Fibroblast of skin of left quadriceps (primary cell): ENCODE results near the gene ZFPM1.
"Not testable (repeated sequence)": the region's sequence is repeated elsewhere in the genome, so short reads cannot be mapped to it uniquely, and the experiment has no call there.

ENCODE experiments used
- DNase-seq, 2 experiments: peaks; one replicate each; pipeline ENCODE4 v3.0.0-alpha.2; 2013; ENCODE audit warnings: low read depth in 2 of 2

ZFPM1 gene

DNA sequence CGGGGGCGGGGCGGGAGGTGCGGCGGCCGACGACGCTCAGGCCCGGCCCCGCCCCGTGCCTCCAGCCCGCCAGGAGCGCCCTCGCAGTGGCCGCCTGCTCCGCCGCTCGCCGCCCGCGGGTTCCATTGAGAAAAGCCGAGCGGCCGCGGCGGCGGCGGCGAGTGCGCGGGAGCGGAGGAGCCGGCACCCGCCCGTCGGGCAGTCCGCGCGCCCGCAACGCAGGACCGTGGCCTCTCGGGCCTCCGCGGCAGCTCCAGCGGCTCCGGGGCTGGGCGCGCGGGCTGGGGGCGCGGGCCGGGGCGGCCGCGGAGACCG, at the start of gene ZFPM1:
ZFPM1 (plus strand) TSS at position 64 of the 315 bp plus-strand sequence. CDS start 359 bp downstream, outside the sequence.
- DNase-seq, result no peak

DNA sequence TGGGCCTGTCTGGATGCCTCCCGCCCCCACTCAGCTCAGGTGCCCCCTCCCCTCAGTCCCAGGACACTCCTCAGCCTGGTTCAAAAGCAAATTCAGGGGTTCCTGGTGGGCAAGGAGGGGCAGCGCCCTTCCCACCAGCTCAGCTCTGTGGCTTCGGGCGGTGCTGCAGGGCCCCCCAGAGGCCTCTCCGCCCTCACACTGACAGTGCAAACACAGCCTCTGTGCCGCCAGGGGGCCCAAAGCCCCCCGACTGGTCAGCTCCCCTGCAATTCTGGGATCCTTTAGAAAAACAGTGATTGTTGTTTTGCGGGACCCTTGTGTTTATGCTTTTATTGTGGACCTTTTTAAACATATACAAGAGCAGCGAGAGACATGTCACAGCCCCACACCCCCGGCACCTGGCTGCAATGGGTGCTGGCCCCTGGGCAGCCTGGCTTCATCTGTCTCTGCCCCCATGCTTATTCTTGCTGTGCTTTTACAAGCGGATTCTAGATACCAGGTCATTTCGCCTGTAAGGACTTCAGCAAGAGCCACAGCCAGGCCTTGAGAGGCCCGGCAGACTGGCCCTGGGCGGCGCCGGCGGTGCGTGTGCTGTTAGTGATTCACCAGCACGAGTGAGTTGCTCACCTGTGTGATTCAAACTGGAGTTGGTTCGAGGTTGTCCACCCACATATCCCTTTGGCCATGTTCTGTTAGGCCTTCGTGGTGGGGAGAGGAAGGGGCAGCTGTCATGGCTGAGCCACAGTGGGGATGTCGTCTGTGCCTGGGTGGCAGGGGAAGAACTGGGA, 49.1 kb upstream of the ZFPM1 start:
- DNase-seq, result no peak

DNA sequence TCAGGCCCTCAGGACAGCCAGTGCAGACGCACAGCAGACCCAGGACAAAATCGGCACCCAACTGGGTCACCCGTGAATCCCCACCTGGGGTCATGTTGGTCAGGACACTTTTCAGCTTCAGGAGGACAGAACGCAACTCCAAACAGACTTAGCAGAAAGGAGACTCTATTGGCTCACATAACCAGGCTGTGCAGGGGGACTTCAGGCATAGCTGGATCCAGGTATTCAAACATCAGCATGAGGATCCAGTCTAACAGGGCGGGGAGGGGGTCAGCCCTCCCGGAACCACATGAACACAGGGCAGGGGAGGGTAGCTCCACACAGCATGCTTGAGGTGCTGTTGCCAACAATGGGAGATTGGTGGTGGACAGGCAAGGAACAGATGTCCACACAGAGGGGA, 48.3 kb upstream of the ZFPM1 start:
- DNase-seq, result no peak

DNA sequence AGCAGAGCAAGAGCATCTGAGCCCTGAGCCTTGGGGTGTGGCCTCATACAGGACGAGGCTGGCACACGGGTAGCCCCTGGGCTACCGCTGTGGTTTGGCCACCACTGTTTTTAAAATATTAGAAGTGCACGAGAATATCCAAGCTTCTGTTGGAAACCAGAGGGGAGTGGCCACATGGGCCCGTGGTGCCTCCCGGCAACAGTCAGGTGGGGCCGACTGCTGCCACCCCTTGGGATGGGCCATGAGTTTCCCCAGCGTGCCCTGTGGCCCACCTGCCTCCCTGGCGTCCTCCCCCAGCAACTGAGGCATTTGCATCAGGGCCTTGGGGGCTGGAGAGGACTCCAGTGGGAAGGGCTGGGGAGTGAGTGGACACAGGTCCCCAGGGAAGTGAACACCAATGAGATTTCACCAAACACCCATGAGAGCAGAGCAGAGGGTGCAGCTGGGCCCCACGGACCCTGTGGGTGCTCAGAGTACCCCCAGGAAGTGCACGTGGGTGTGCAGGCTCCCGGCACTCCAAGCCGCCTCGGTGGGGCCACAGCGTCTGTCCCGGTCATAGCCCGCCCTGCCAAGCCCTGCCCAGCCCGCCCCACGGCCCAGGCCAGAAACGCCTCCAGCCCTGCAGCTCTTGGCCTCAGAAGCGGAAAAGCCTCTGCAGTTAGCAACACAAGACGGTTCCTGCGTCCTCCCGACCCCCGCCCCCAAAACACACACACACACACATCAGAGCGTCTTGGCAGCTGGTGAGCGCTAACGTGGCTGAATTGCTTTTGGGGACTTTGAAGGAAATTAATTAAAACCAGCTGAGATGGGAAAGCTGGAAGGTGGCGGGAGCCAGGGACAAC, 47.6 kb upstream of the ZFPM1 start:
- peak; percentile 44 to 48 for DNase-seq

DNA sequence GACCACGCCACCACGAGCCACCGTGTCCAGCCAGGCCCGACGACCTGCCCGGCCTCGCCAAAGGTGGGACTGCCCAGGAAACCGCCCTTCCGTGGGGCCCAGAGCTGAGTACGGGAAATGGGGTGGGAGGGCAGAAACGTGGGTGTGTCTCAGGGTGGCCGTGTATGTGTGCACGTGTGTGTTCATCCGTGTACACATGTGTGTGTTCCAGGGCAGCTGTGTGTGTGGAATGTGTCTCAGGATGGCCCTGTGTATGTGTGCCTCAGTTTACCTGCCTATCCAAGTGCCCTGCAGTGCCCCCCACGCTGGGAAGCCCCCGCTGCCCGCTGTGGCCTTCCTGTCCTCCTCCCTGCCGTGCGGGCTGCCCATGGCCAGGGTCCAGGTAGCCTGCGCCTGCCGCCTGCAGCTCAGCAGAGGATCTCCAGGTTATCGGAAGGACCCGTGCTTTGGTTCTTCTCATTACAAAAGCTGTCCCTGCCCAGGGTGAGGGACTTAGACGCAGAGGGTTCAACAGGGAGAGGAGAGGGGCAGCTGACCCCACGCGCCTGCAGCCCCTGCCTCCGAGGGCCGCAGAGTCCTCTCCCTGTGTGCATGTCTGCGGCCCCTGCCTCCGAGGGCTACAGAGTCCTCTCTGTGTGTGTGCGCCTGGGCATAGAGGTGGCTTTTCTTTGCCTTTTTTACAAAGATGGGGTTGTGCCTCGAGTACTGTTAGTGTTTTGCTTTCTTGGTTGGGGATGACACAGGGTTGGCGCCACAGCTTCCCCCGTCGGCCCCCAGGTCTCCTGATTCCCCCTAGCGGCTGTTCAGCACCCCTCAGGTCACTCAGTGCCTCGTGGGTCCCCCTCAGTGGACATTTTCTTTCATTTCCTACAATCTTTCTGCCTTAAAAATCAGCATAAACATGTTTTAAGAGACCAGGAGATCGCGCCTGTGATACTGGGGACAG, 46.7 kb upstream of the ZFPM1 start:
- no peak for DNase-seq

DNA sequence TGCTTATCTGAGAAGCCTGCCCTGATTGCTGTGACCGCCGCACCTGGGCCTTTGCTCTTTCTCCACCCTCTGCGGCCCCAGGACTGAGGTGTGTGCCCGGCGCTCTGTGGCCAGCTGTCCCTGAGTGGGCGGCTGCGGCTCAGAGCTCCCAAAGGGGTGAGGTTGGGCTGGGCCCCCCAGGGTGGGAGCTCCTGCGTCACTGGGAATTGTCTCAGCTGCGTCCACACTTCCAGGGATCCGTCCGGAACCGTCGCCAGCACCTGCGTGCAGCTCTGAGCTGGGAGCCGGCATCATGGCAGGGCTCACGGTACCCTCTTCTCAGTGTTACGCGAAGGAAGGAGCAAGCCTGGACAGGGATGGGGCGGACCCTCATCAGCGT, 46.0 kb upstream of the ZFPM1 start:
- DNase-seq, result no peak

DNA sequence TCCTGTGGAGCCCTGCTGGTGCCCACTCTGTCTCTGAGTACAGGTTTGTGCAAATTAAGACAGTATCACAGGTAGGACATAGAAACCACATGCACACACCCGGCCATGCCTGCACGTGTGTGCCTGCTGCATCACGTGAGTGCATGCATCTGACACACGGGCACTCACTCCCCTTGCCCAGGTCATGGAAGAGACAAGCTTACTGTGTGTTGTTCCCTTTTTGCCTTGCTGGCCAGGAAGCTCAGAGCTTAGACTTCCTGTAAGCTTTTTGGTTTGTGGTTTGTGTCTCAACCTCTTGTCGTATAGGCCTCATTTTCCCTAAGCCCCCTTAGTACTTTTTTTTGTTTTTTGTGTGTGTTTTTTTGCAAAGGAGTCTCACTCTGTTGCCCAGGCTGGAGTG, 45.3 kb upstream of the ZFPM1 start:
- DNase-seq, result no peak

DNA sequence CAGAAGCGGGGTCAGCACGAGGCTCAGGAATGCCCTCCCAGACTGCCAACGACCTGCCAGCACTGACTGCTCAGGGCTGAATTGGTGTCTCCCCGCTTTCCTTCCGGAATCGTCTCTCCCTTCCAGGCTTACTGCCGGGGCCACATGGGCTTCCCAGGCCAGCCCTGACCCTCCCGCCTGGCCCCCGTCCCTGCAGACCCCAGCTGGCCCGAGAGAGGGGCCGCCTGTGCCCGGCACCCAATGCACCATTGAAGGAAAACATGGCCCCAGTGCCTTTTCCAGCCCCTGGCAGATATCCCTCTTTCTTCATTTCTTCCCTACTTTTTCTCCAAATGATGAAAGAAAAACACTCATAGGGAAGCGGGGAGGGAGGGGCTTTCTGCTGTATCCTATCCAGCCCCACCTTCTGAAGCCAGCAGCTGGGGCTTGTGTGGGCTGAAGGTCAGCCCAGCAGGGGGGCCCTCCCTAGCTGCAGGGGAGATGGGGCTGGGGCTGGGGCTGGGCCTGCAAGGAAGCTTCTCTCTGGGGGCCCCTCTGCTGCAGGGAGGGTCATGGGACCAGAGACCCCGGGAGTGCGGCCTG, 44.4 kb upstream of the ZFPM1 start:
- DNase-seq, result no peak

DNA sequence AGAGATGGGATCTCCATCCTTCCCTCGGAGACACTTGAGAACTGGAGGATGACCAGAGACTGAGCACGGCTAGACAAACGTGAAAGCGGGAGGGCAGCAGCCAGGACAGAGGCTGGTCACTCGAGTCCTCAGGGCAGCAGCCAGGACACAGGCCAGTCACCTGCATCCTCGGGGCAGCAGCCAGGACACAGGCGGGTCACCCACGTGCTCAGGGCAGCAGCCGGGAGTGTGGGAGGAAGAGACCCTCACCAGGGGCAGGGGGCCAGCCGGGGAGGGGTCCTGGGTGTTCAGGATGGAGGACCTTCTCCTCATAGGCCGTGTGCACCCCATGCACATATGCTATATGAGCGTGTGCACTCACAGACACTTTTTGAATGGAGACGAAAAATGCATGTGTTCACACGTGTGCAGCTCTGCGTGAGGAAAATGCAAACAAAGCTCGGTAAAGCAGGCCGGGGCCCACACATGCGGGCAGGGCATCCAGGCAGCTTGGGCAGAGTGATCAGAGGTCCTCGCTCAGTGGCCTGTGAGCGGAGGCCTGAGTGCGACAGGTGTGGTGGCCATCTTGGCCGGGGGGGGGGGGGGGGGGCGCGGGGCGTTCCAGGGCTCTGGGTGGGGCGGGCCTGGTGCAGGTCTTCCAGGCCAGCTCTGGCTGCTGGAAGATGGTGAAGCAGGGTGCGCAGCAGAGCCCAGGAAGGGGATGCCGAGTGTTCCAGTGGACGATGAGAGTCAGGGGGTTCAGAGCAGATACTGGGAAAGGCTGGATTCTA, 43.6 kb upstream of the ZFPM1 start:
- DNase-seq, result no peak

DNA sequence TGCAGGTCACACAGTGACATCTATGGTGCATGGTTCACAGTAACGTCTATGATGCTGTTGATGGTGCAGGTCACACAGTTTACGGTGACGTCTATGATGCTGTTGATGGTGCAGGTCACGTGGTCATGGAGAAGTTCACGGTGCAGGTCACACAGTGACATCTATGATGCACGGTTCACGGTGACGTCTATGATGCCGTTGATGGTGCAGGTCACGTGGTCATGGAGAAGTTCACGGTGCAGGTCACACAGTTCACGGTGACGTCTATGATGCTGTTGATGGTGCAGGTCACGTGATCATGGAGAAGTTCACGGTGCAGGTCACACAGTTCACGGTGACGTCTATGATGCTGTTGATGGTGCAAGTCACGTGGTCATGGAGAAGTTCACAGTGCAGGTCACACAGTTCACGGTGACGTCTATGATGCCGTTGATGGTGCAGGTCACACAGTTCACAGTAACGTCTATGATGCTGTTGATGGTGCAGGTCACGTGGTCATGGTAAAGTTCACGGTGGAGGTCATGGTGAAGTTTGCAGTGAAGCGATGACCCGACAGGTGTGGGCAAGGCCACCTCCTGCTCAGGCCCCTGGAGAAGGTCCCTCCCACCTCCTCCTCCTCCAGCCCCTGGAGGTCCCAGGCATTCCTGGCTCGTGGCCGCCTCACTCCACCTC, 42.6 kb upstream of the ZFPM1 start:
- DNase-seq, result not testable (repeated sequence)

DNA sequence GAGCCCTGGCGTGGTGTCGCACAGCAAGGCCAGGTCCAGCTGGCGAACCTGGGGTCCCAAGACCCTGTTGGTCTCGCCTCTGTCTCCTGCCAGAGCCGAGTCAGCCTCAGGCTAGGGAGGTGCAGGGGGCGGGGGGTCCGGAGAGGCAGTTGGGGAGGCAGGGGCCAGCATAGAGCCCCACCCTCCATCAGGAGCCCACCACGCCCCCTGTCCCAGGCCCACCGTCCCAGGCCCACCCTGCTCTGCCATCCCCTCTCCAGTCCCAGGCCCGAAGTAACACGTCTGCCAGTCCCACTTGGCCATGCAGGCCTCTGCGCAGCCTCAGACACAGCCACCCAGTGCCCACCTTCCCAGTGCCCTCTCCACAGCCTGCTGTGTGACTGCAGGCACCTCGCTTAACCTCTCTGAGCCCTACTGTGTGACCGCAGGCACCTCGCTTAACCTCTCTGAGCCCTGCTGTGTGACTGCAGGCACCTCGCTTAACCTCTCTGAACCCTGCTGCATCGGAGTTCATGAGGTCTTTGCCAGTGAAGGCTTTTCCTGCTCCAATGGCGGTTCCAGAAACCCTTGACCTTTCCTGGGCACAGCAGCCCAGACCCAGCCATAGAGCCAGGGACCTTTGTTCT, 41.0 kb upstream of the ZFPM1 start:
- no peak for DNase-seq

DNA sequence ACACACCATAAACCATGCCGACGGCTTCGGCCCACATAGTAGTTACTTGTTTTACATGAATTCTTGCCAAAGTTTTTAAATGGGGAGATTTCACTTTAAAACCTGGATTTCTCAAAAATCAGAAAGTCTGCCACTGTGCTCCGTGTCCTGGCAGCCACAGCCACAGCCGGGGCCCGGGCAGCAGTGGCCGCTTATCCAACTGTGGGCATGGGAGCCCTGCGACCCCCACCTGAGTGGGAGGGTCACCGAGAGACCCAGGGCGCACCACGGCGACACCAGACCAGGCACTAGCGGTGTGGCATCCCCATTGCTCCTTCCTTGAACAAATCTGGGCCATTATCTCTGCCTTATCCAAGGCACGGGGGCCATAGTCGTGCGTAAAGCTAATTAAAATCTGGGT, 40.3 kb upstream of the ZFPM1 start:
- DNase-seq, result no peak

DNA sequence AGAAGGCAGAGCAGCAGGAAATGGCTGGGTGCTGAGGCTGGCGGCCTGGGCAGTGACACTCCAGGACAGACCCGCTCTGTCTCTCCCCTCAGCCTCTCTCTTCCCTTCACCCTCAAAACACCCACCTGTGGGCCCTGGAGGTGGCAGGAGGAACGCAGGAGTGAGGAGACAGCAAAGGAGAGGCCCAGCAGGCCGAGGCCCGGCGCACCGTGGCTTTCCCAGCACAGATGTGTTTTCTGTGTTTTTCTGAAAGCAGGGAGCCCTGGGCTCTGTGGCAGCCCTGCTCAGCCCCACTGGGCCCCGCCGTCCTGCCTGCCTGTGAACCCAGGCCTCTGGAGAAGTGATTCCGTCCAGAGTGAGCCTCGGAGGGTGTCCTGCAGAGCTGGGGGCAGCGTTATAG, 39.8 kb upstream of the ZFPM1 start:
- DNase-seq, result no peak

DNA sequence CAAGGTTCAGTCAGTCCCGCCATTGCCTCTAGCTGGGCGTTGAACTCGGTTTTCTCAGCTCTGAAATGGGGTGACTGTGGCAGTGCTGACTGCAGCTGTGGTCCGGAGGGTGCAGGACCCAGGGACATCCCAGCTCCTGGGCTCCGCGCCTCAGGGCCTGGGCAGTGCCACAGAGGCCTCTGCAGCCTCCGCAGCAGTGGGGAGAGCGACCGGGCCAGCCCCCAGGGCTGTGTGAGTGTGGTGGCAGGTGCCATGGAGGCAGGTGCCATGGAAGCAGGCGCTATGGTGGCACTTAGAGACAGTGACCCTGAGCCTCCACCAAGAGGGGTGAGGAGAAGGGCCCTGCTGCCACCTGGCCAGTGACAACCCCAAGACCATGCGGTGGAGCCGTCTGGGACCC, 39.4 kb upstream of the ZFPM1 start:
- DNase-seq, result no peak

DNA sequence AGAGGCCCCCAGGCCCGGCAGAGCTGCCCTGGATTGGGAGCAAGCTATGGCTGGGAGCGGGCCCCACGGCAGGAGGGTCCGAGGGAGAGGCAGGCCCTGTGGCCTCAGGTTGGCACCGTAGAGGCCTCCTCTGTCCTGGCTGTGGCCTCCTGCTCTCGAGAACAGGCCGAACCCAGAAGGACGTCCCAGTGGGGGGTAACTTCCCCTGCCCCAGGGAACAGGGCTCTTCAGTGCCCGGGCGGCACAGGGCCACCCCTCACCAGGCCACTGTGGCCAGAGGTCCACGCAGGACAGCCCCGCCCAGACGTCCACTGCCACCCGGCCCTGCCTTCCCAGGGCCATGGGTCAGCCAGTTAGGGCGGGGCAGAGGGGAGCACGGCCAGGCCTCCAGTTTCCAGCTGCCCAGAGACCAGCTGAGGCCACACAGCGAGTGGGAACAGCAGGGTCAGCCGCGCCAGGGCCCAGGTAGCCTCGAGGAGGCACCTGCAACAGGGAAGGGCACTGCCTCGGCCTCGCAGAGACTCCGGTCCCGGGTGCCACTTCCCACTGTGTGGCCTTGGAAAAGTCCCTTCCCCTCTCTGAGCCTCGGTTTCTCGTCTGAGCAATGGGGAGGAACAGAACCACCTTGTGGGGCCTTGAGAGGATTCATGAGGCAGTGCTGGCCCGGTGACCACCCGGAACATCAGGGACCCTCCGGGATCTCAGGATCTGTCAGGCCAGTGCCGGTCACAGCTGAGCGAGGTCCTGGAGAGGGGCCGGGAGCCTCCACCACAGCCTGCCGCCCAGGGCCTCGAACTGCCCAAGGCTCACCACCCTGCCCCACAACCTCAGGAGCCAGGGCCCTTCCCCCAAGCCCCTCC, 38.3 kb upstream of the ZFPM1 start:
- DNase-seq, result no peak

DNA sequence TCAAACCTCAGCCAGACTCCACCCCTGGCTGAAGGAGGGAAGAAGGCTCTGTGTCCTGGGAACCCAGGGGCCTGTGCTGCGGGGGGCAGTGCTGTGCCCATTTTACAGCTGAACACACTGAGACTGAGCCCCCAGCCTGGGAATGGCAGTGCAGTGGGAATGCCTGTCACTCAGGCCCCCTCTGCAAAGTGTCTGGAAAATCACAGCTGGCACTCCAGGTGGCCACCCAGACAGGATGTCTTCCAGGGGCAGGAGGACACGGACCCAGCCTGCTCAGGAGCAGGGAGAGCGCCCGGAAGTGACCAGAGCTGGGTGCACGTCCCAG, 37.7 kb upstream of the ZFPM1 start:
- DNase-seq, result no peak

DNA sequence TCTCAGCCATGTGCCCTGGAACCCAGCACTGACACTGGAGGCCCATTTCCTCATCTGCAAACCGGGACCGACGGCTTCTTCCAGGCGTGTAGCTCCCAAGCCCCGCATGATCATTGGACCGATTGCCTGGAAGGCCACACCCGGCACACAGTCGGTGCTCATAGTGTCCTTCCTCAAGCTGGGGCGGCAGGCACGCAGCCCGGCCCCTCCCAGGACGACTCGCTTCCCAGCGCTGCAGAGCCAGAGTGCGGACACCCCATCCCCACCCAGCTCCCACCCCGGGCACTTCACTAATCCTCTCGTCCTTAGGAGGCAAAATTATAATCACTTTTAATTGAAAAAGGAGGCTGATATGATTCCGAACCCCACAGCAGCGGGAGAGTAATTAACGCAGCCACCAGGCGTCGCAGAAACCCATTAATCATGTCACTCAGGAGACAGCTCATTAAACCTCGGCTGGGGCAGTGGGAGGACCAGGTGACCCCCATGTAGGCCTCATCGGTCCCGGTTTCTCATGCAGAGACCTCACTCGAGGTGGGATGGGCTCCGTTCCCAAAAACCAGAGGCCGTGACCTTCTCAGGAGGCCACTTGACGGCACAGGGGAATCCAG, 37.3 kb upstream of the ZFPM1 start:
- no peak for DNase-seq

DNA sequence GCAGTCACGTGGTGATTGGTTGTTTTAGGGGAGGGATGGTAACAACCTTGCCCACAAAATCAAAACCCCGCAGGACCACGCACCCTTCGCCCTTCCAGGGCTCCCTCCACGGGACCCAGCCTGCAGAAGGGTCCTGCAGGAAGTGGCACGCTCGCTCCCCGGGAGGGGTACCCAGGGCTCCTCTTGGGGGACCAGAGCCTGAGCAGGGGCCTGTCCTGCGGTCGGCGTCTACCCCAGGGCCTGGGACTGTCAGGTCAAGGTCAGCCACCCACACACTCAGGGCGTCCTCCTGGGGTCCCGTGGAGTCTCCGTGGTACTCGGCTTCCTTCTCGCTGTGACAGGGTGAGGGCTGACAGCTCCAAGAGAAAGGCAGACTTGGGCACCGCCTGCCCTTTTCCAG, 36.4 kb upstream of the ZFPM1 start:
- no peak for DNase-seq
